ENCODE results near the gene DPP9. TPM values are rescaled to one million over a fixed set of nuclear protein-coding genes. Genes with fewer than 3 reads are reported as not detected.
"Not testable (repeated sequence)": the region's sequence is repeated elsewhere in the genome, so short reads cannot be mapped to it uniquely, and the experiment has no call there.

DPP9 gene
- total RNA-seq, 1 donor: 42.0 TPM

DNA sequence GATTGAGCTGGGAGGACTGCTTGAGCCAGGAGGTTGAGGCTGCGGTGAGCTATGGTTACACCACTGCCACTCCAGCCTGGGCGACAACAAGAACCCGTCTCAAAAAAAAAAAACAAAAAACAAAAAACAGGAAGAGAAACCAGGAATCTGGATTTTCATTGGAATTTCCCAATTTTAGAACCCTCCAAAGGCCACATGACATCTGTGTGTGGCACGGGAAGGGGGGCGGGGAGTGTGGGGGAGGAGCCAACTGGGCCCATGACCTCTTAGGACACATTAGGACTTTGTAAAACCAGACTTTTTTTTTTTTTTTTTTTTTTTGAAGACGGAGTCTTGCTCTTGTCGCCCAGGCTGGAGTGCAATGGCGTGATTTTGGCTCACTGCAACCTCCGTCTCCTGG, 32.3 kb downstream of the DPP9 start:
- no peak for DNase-seq (ENCODE audit: low read depth in 2 of 3, low spot score in 2 of 3)

DNA sequence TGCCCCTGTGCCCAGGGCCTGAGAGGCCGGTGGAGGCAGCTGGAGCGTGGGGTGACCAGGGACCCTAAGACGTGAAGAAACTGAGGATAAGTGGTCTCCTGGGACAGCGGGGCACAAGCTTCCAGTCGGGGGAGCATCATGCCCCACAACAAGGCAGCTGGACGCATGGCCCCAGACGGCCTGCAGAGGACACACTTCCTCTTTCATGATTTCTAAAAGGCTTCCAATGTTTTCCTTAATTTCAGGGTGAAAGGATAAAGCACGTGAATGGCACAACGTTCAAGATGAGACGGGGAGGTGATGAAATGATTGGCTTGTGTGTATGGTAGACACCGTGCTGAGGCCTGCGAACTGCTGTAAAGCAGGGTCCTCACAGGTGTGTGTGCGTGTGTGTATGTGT, 33.3 kb downstream of the DPP9 start:
- no peak for DNase-seq (ENCODE audit: low read depth in 2 of 3, low spot score in 2 of 3)

DNA sequence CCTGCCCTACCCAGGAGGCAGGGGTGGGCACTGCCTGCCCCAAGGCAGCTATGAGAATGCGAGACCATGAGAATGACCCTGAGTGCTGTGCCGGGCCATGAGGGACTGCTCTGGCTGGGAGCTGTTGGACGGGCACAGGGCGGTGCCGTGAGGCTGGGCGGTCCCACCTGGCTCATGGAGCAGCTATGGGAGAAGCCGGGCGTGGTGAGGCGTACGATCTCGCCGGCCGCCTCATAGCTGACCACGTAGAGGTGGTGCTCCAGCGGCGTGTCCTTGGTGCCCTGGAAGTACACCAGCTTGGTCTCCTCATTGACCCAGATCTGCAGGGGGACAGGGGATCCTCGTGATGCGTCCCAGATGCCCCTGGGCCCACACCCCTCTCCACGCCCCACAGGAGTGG, 34.2 kb downstream of the DPP9 start:
- DNase-seq (ENCODE audit: low read depth in 2 of 3, low spot score in 2 of 3): no peak

DNA sequence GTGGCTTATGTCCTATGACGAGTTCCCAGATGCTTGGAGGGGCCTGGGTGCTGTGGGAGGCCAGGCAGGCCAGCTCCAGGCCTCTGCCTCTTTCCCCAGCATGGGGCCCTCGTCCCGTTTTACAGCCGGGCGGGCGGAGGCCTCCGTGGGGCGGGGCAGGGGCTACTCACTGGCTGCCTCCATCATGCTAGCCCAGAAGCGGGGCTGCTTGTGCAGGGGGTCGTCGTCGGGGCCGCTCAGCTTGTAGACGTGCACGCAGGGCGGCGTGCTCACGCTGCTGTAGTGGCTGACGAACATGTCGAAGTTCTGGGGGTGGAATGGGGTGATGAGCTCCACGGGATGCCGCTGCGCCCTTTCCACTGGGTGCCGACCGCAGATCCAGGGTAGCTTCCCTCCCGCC, 35.1 kb downstream of the DPP9 start:
- no peak for DNase-seq (ENCODE audit: low read depth in 2 of 3, low spot score in 2 of 3)

DNA sequence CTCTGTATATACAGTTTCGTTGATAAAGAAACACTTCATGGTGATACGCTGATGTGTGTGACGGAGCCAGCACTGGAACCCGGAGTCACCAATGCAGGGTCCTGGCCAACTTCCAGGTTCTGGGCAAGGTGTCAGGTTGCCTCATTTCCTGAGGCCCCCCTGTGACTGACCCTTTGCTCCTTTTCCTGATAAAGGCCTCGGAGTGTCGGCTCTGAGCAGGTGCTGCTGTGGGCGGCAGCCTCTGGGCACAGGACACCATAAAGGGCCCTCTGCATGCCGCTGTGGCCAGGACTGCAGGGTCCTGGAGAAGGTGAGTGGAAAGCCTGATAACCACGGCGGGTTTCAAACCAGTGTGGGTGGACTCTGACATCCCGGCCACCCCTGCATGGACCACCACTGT, 36.2 kb downstream of the DPP9 start:
- DNase-seq (ENCODE audit: low read depth in 2 of 3, low spot score in 2 of 3): no peak

DNA sequence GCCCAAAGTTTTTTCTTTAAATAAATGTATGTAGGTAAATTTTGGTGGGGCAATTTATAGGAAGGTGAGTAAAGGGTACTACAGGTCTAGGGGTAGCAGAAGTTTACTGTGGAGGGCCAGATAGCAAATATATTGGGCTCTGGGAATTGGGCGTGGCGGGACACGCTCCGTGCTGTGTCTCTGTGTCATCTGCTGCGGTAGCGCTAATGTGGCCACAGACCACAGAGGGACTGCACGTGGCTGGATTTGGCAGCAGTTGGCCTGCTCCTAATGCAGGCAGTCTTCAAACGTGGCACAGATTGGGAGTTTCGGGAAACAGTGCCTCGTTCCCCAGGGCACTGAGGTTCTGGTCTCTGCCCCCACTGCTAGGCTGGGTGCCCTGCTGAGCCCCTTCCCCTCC, 36.9 kb downstream of the DPP9 start:
- no peak for DNase-seq (ENCODE audit: low read depth in 2 of 3, low spot score in 2 of 3)

DNA sequence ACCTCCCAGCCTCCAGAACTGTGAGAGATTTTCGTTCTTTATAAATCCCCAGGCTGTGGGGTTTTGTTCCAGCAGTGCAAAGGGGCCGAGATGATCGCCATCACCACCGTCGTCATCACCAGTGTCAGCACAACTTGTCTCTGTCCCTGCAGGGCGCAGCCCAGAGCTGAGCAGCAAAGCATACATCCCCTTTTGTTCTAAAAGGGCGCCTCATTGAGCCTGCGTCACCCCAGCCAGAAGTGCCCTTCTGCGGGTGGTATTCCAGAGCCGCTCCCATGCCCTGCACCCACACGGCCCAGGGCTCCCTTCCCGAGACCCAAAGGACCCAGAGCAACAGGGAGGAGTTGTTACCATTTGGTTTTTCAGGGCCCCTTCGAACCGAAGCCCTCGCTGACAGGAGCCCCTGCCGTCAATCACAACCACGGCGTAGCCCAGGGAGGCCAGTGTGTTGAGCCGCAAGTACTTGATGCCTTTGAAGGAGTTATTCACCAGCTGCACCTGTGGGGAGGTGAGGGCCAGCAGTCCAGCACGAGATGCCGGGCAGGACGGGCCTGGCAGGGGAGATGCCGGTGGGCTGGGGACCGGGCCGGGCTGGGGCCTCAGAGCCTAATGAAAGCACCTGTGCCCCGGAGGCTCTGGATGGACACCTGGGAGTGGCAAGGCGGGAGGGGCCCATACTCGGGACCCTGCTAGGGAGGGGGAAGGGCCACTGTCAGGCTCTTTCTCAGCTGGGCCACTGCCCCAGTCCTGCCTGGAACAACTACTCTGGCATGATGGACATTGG, 39.1 kb downstream of the DPP9 start:
- no peak for DNase-seq (ENCODE audit: low read depth in 2 of 3, low spot score in 2 of 3)

DNA sequence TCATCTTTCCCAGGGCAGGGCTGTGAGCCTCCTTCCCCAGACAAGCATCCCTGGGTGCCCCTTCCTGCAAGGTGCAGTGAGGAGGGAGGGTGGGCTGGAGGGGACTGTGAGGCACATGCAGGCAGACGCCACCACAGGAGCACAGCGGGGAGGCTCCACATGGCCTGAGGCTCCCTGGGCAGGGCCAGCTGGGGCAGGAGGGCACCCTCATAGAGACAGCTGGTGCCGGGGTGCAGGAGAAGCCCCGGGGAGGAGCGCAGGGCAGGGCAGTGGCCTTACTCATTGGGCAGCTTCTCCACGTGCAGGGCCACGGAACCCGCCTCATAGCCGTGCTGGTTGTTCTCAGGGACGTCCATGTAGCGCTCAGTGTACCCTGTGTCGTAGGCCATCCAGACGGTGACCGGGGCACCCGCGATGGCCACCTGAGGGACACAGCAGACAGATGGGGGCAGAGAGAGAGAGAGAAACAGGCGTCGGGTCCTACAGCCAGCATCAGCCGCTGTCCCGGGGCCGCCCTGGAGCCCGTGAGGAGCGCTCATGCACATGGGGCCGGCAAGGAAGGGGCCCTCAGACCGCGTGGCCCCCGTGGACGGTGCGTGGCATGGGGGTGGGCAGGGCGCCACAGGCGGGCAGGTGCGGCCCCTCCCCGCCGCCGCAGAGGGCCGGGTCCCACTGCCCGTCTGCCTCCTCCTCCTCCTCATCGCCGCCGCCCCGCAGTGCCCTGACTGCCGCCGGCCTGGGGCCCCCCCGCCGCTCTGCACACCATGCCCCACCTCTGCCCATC, 41.0 kb downstream of the DPP9 start:
- DNase-seq (ENCODE audit: low read depth in 2 of 3, low spot score in 2 of 3): no peak

DNA sequence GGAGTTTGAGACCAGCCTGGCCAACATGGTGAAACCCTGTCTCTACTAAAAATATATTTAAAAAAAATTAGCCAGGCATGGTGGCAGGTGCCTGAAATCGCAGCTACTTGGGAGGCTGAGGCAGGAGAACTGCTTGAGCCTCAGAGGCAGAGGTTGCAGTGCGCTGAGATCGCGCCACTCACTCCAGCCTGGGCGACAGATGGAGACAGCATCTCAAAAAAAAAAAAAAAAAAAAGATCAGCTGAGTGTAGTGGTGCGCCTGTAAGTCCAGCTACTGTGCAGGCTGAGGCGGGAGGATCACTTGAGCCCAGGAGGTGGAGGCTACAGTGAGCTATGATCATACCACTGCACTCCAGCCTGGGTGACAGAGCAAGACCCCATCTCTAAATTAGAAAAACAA, 43.6 kb downstream of the DPP9 start:
- DNase-seq (ENCODE audit: low read depth in 2 of 3, low spot score in 2 of 3): not testable (repeated sequence)

DNA sequence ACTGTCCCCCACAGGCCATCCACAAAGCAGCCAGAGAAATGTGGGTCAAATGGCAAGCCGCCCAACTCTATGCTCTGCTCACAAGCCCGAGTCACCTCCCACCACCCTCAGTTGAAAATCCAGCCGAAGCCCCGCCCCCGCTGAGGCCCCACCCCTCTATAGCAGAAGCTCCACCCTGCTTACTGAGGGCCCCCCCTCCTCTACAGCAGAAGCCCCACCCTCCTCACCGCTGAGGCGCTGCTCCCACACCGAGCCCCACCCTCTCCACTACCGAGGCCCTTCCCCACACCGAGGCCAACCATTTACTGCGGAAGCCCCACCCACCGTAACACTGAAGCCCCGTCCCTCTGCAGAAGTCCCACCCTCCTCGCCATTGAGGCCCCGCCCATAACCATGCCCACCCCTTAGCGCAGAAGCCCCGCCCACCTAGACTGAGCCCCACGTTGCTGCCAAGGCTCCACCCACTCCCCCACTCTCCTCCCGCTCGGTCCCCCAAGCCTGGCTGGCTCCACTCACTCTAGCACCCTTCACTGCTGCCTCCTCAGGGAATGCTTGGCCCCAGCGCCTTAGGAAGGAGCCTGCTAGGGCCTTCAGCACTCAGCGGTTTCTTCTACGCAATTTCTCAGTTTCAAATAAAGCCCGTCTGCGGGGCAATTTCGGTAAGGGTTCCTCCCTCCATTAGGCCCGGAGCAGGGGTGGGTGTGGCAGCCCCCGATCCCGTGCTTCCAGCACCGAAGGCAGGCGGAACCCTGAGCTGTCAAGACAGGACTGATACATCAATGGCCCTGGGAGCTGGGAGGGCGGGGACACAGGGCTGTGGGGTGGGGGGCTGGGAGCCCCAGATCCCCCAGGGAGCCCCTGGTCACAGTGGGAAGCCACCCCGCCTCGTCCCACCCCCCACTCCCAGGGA, 44.5 kb downstream of the DPP9 start:
- DNase-seq (ENCODE audit: low read depth in 2 of 3, low spot score in 2 of 3): peak in 2 of 3 donors; percentile 30 to 44

DNA sequence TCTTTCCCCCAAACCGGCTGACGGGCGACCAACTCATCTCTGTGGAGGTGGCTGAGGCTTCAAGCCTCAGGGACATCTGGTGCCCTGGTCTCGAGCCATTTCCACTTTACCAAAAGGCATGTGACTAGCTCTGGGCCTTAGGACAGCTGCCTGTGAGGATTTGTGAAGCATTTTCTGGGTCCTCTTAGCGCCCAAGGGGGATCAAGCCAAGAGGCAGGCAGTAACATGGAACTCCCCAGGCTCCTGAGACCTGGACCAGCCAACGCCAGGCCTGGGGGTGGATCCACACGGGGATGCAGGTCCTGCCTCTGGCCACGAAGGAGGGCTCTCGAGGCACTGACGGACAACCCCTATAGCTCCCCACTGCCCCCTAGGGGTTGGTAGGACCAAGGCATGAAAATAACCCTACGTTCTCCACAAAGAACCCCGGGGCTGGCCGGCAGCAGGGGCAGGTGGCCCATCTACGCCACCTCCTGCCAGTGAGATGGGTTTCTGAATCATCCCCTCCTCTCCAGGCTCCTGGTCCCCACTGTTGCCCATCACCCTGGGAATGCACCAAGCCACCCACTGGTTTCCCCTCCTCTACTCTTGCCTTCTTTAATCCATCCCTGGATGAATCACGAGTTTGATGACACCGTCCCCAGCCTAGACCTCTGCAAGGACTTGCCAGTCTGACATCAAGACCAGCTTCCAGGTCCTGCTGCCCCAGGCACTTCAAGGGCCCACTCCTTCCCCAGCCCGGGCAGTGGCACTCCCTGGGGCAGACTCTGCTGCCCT, 46.5 kb downstream of the DPP9 start:
- peak in 2 of 3 donors; percentile 20 to 39 for DNase-seq (ENCODE audit: low read depth in 2 of 3, low spot score in 2 of 3)

DNA sequence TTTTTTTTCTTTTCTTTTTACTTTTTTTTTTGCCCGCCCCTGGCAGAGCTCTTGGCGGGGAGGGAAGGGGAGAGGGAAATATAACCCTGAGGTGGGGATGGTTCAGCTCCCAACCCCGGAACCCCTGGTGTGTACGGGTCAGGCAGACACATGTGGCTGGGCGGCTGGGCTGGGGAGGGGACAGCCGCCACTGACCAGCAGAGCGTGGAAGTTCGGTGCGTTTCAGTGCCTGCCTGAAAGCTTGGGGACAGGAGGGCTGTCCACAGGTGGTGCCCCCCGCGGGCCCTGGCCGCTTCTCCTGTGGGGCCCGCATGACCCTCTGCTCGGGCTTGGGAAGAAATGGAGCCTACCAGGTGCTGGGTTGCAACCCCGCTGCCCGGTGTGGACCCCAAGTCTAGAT, 48.3 kb downstream of the DPP9 start:
- DNase-seq (ENCODE audit: low read depth in 2 of 3, low spot score in 2 of 3): no peak

DNA sequence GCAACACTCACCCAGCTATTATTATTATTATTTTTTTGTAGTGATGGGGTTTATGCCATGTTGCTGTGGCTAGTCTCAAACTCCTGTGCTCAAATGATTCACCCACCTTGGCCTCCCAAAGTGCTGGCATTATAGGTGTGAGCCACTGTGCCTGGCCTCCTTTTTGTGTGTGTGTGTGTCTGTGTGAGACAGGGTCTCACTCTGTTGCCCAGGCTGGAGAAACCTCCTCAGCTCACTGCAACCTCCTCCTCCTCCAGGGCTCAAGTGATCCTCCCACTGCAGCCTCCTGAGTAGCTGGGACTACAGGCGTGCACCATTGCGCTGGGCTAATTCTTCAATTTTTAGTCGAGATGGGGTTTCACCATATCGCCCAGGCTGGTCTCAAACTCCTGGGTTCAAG, 49.9 kb downstream of the DPP9 start:
- no peak for DNase-seq (ENCODE audit: low read depth in 2 of 3, low spot score in 2 of 3)

DNA sequence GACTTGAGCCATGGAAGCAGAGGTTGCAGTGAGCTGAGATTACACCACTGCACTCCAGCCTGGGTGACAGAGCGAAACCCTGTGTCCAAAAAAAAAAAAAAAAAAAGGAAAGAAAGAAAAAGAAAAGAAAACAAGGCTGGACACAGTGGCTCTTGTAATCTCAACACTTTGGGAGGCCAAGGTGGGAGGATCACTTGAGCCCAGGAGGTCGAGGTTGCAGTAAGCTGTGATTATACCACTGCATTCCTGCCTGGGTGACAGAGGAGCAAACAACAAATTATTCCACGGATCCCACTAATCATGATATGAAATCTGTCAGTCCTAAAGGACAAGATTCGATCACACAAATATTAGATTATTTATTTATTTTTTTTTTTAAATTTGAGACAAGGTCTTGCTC, 50.4 kb downstream of the DPP9 start:
- no peak for DNase-seq (ENCODE audit: low read depth in 2 of 3, low spot score in 2 of 3)

DNA sequence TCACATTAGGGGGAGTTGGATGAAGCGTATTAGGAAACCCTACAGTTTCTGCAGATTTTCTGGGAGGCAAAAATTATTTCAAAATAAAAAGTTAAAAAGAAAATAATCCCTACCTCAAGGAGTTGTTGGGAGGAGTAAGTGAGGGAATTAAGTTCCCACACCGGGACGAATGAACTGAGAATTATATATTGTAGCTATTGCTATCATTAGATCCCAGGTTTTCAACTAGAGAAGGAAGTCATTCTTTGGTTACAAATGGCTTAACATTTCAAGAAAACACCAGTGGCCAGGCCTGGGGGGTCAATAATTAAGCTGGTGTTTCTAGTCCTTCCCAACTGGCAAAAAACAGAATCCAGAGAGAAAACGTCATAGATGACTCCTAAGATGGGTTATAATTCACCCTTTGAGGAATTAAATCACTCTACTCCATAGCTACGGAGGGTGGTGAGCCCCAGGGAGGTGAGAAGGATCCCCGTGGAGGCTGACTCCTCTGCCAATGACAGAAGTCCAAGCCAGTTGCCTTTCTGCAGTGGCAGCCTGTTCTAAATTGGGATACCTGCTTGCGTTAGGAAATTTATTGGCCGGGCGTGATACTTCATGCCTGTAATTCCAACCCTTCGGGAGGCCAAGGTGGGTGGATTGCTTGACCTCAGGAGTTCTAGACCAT, 52.3 kb downstream of the DPP9 start:
- no peak for DNase-seq (ENCODE audit: low read depth in 2 of 3, low spot score in 2 of 3)

DNA sequence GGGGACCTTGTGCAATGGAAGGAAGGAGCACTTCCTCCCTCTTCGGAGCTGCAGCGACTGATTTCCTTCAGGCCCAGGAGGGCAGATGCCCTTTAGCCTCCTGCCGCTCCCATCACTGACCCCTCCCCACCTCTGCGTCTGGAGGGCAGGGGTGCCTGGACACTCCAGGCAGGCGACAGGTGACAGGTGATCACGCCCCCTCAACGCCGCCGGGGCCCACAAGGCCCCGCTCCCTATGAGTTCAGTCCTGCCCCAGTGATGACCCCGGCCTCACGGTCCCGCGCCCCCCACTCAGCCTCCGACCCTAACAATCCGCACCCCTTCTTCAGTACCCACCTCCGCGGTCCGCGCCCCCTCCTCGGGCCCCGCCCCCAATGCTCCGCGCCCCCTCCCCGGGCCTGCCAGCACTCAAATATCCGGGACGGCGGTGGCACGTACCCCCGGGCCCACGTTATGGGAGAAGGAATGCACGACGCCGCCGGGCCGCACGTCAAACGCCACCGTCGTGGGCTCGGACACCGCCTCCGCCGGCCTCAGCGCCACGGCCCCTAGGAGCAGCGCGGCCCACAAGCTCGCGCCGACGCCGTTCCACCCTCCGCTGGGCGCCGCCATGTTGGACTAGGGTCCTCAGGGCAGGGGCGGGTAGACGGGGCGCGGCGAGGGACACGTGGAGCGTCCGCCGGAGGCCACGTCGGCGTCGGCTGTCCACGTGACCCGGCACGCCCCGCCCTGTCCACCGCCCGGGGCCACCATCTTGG, 53.7 kb downstream of the DPP9 start, which contains the start of gene MYDGF:
Gene MYDGF (minus strand): TSS at position 620 of the 758 bp plus-strand sequence. CDS start 8 bp downstream, at position 612.
- DNase-seq (ENCODE audit: low read depth in 2 of 3, low spot score in 2 of 3): peak; percentile 82 to 94 (median 91)

DNA sequence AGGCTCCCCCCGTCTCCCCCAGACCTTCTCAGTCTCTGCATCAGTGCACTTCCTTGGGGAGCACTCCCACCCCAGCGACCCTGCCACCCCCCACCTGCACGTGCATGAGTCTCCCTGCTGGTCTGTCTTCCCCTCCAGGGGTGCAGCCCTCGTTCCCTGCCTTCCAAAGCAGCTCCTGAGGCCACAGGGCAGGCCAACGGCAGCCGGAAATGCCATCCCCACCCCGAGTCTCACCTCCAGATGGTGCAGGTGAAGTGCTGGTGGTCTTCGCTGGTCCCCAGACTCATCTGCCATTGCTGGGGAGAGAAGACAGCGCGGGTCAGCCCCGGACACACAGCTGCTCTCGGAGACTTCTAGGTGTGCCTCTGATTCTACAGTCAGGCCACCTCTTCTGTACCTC, 59.0 kb downstream of the DPP9 start:
- DNase-seq (ENCODE audit: low read depth in 2 of 3, low spot score in 2 of 3): no peak

DNA sequence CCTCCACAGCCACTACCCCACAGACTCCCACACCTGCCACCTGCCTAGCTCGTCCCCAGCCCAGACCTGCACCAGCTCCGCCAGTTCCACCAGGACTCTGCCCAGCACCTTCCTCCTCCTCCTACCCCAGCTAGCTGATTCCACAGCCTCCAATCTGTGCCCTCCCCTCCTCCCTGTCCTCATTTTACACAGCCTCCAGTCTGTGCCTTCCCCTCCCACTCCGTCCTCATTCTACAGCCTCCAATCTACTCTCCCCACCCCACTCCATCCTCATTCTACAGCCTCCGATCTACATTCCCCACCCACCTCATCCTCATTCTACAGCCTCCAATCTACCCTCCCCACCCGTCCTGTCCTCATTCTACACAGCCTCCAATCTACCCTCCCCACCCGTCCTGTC, 60.8 kb downstream of the DPP9 start:
- DNase-seq (ENCODE audit: low read depth in 2 of 3, low spot score in 2 of 3): no peak
